GM21825 (cell line): ENCODE measurements around the gene PRSS57.
"Not testable (repeated sequence)": the region's sequence is repeated elsewhere in the genome, so short reads cannot be mapped to it uniquely, and the experiment has no call there.

Experiments used
- ATAC-seq: cut with Tn5 transposase; IDR thresholded peaks from one replicate; pipeline ENCODE4 v1.9.1; 2021; ENCODE audit warnings: mild to moderate bottlenecking, moderate library complexity; ENCODE audit not compliant: unreplicated experiment

PRSS57 gene

GRCh38 chr19:695352-695949, at the start of gene PRSS57:
PRSS57 (minus strand) TSS chr19:695452; CDS start chr19:695430, 22 bp downstream.
- ATAC-seq, result no peak

DNA sequence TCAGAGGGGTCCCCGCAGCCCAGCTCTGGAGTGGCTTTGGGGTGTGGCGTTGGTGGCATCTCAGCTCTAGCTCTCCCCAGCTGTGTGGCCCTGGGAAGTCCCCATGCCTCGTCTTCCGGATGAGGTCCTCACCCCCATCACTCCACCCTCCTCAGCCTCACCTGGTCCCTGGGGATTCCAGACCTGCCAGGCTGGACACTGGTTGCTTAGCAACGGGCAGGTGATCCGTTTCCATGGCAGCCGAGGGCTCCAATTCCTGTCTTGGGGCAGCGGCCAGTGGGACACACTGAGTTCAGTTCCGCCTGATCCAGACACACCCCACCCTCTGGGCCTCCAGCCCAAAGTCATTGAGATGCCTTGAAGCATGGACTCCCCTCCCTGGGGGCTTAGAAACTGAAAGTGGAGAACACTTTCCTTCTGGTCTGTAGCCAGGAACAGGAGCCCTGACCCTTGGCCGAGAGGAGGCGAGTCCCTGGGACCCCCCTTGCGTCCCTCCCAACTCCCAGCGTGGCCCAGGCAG, 48.0 kb upstream of the PRSS57 start:
- ATAC-seq, result no peak

DNA sequence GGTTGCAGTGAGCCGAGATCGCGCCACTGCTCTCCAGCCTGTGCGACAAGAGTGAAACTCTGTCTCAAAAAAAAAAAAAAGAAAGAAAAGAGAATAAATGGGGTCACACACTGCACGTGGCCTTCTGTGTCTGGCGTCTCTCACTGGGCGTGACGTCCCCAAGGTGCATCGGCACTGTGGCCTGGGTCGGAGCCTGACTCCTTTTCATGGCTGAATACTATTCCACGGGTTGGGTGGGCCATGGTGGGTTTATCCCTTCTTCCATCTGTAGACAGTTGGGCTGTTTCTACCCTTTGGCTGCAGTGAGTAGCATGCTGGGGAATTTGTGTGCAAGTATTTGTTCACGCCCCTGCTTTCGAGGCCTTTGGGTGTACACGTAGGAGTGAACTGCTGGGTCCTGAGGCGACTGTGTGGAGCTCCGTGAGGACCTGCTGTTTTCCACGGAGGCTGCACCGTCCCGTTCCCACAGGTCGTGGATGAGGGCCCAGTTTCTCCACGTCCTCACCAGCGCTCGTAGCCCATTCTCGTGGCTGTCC, 47.4 kb upstream of the PRSS57 start:
- ATAC-seq, result no peak

DNA sequence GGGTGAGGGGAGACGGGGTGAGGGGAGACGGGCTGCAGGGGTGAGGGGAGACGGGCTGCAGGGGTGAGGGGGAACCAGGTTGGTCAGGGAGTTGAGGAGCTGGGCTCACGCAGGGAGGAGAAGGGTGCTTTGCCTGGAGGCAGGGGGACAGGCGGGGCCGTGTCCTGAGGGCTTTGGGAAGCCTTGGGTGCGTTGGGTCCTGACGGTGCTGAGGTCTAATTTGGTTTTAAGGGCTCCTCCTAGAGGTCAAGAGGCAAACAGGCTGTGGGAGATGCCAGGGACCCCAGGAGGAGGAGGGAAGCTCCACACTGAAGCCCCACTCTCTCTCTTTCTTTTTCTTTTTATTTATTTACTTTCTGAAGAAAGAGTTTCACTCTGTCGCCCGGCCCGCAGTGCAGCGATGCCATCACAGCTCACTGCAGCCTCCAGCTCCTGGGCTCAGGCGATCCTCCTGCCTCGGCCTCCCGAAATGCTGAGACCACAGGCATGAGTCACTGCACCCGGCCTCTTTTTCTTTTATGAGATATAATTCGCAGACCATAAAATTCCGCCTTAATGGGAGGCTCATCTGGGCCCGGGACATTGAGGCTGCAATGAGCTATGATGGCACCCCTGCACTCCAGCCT, 46.4 kb upstream of the PRSS57 start:
- no peak for ATAC-seq

GRCh38 chr19:740816-741505, 45.7 kb upstream of the PRSS57 start:
- ATAC-seq, result not testable (repeated sequence)

DNA sequence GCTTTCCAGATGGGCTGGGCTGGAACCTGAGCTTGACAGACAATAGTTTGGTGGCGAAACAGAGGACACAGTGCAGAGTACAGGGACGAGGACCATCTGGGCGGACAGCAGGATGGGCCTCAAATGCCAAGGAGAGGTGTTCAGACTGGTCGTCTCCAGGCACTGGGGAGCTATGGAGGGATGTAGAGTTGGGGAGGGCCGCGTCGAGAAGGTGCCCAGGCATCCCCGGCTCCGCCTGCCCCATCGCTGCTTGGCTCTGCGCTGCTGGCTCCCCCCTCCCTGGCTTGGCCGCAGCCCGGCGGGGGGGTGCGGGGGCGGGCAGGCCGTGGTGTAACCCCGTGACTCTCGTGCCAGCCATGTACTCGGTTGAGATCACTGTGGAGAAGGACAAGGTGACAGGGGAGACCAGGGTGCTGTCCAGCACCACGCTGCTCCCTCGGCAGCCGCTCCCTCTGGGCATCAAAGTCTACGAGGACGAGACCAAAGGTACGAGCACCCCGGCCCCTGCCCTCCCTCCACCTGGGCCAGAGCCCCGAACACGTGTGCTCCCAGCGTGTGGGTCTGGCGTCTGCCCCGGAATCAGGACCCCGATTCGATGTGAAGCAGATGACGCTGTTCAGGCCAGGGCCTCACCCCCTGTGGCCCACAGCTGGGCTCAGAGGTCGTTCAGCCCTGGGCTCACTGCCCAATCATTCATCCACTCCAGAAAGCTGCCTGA, 44.9 kb upstream of the PRSS57 start:
- ATAC-seq, result no peak

GRCh38 chr19:738509-739128, 43.4 kb upstream of the PRSS57 start:
- ATAC-seq, result no peak

GRCh38 chr19:737591-738093, 42.4 kb upstream of the PRSS57 start:
- no peak for ATAC-seq

GRCh38 chr19:736125-736524, 40.9 kb upstream of the PRSS57 start:
- ATAC-seq, result no peak

- ATAC-seq, result no peak
These were observed 39.5 kb upstream of the PRSS57 start for GRCh38 chr19:734716-735115.

DNA sequence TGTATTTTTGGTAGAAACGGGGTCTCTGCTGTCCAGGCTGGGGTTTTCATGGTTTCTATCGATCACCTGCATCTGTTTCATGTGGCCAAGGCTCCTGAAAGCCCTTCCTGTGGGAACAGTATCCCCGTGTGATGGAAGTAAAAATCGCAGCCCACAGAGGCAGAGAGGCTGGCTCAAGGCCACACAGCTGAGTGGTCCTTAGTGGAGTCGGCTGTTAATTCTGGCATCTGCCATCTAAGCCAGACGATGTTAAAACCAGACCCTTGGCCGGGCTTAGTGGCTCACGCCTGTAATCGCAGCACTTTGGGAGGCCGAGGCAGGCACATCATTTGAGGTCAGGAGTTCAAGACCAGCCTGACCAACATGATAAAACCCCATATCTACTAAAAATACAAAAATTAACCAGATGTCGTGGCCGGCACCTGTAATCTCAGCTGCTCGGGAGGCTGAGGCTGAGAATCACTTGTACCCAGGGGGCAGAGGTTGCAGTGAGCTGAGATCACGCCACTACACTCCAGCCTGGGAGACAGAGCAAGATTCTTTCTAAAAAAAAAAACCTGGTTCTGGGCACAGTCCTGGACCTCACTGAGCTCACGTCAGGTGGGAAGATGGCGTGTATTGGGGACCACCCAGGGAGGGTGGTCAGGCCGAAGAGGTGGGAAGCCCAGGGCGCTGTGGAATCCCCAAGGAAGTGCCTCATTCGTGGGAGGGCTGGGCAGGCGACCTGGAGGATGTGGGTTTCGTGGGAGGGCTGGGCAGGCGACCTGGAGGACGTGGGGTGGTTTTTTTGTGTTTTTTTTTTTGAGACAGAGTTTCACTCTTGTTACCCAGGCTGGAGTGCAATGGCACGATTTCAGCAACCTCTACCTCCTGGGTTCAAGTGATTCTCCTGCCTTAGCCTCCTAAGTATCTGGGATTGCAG, 37.2 kb upstream of the PRSS57 start:
- ATAC-seq, result no peak

DNA sequence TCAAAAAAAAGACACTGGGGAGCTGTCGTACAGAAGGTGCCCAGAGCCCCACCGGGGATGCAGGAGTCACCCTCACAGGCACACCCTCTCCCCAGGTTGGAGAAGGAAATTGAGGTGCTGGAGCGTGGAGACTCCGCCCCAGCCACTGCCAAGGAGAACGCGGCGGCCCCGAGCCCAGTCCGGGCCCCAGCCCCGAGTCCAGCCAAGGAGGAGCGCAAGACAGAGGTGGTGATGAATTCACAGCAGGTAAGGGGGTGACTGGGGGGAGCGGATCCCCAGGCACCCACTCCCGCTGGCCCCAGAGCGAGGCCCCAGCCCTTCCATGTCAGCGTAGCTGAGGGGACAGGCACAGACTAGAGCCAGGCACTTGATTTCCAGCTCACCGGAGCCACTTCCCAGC, 35.7 kb upstream of the PRSS57 start:
- no peak for ATAC-seq

DNA sequence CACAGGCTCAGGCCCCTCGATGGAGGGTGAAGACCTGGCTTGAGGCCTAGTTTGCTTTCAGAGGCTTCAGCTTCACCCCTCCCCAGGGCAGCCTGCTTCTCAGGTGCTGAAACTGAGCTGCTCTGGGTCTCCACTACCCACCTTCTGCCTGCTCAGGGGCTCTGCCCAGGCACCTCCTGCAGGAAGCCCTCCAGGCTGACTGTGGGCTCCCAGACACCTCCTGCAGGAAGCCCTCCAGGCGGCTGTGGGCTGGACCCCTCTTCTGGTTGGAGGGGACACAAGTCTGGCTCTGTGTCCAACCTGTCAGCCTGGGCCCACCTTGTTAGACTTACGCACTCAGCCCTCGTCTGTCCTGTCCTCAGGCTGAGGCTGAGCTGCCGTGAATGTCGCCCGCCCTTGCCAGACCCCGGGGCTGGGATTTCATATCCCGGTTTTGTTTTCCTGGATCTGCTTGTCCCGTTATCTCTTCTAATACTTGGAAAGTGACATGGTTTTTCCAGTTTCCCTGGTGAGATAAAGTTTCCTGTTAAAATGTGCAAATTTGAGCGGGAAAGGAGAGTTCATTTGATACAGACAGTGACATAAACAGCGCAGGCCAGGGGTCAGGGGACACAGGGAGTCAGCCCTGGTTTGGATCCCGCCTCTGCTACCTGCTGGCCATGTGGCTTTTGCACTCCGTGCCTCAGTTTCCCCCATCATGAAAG, 34.9 kb upstream of the PRSS57 start:
- no peak for ATAC-seq

GRCh38 chr19:729564-729963, 34.3 kb upstream of the PRSS57 start:
- not testable (repeated sequence) for ATAC-seq

GRCh38 chr19:728011-728410, 32.8 kb upstream of the PRSS57 start:
- ATAC-seq, result no peak

GRCh38 chr19:726993-727956, 32.0 kb upstream of the PRSS57 start:
- no peak for ATAC-seq

DNA sequence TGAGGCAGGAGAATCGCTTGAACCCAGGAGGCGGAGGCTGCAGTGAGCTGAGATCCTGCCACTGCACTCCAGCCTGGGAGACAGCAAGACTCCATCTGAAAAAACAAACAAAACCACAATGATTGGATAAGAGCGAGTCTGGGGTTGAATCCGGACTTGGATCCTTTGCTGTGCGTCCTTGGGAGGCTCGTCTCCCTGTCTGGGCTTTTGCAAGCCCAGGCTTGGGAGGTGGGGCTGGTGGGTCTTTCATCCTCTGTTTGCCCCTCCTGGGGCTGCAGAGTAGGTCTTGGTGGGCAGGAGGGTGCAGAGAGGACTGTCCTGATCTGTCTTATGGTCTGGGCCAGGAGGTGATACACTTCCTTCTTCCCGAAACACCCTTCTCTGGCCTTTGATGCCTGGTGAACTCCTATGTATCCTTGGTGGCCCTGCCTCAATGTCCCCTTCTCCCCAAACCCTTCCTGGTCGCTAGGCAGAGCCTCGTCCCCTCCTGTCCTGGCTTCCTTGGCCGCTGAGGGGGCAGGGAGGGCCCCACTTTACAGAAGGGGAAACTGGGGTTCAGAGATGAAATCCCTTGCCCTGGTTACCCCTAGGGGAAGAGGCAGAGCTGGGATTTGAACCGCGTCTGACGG, 30.3 kb upstream of the PRSS57 start:
- ATAC-seq, result no peak
